ENCODE data around the gene ACOX1.

DNA sequence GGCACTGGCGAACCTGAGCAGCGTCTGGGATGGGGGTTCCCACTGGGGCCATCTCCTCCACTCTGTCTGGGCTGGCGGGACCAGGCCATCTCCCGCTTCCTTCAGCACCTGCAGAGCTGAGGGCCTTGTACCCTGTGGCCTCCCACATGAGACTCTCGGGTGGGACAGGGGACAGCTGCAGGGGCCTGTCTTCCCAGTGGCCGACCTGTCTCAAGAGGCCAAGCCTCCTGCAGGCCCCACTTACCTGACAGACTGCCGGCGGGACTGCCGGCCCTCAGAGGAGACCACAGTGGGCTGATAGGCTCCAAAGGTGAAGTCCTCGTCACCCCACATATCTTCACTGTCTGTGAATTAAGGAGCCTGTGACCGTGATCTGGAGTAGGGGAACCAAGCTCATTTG is 53.9 kb downstream of the ACOX1 start:
- TF ChIP-seq, protein P1, sequence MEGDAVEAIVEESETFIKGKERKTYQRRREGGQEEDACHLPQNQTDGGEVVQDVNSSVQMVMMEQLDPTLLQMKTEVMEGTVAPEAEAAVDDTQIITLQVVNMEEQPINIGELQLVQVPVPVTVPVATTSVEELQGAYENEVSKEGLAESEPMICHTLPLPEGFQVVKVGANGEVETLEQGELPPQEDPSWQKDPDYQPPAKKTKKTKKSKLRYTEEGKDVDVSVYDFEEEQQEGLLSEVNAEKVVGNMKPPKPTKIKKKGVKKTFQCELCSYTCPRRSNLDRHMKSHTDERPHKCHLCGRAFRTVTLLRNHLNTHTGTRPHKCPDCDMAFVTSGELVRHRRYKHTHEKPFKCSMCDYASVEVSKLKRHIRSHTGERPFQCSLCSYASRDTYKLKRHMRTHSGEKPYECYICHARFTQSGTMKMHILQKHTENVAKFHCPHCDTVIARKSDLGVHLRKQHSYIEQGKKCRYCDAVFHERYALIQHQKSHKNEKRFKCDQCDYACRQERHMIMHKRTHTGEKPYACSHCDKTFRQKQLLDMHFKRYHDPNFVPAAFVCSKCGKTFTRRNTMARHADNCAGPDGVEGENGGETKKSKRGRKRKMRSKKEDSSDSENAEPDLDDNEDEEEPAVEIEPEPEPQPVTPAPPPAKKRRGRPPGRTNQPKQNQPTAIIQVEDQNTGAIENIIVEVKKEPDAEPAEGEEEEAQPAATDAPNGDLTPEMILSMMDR (IDR thresholded peaks at IDR 0.05; ENCODE audit: insufficient read depth, low read length) = no peak
- TF ChIP-seq POLR2AphosphoS5 (IDR thresholded peaks at IDR 0.05; ENCODE audit: low read depth) = no peak
- TF ChIP-seq, protein P2, sequence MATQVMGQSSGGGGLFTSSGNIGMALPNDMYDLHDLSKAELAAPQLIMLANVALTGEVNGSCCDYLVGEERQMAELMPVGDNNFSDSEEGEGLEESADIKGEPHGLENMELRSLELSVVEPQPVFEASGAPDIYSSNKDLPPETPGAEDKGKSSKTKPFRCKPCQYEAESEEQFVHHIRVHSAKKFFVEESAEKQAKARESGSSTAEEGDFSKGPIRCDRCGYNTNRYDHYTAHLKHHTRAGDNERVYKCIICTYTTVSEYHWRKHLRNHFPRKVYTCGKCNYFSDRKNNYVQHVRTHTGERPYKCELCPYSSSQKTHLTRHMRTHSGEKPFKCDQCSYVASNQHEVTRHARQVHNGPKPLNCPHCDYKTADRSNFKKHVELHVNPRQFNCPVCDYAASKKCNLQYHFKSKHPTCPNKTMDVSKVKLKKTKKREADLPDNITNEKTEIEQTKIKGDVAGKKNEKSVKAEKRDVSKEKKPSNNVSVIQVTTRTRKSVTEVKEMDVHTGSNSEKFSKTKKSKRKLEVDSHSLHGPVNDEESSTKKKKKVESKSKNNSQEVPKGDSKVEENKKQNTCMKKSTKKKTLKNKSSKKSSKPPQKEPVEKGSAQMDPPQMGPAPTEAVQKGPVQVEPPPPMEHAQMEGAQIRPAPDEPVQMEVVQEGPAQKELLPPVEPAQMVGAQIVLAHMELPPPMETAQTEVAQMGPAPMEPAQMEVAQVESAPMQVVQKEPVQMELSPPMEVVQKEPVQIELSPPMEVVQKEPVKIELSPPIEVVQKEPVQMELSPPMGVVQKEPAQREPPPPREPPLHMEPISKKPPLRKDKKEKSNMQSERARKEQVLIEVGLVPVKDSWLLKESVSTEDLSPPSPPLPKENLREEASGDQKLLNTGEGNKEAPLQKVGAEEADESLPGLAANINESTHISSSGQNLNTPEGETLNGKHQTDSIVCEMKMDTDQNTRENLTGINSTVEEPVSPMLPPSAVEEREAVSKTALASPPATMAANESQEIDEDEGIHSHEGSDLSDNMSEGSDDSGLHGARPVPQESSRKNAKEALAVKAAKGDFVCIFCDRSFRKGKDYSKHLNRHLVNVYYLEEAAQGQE (IDR thresholded peaks at IDR 0.05; ENCODE audit: insufficient replicate concordance, low read depth) = no peak
- no peak for TF ChIP-seq GABPA (IDR thresholded peaks at IDR 0.05; ENCODE audit: low read depth)
- TF ChIP-seq SPI1 (IDR thresholded peaks at IDR 0.05; ENCODE audit: borderline replicate concordance, low read depth) = no peak

All from HL-60 (cell line).